ENCODE measurements around the gene PFN2. TPM values are rescaled to one million over a fixed set of nuclear protein-coding genes. Genes with fewer than 3 reads are reported as not detected.
"Not testable (repeated sequence)": the region's sequence is repeated elsewhere in the genome, so short reads cannot be mapped to it uniquely, and the experiment has no call there.

Gene PFN2
- total RNA-seq, 1 donor from 2014 or later, result 51.0 TPM

GRCh38 chr3:149967086-149967685 lies 3.5 kb downstream of the PFN2 start:
- no peak for ATAC-seq

GRCh38 chr3:149965278-149965677 lies 5.4 kb downstream of the PFN2 start:
- no peak for ATAC-seq

- ATAC-seq, result no peak
Observed at GRCh38 chr3:149964291-149964690, 6.4 kb downstream of the PFN2 start.

GRCh38 chr3:149963485-149963884 lies 7.2 kb downstream of the PFN2 start:
- ATAC-seq, result no peak

- ATAC-seq, result no peak
Observed at GRCh38 chr3:149959443-149959842, 11.3 kb downstream of the PFN2 start.

GRCh38 chr3:149958171-149958796 lies 12.4 kb downstream of the PFN2 start:
- ATAC-seq, result peak; percentile 94

- no peak for ATAC-seq
Observed at GRCh38 chr3:149957361-149958125, 13.2 kb downstream of the PFN2 start.

- no peak for ATAC-seq
Observed at GRCh38 chr3:149955449-149955848, 15.2 kb downstream of the PFN2 start.

- ATAC-seq, result no peak
Observed at GRCh38 chr3:149954812-149955211, 15.9 kb downstream of the PFN2 start.

GRCh38 chr3:149949181-149949580 lies 21.5 kb downstream of the PFN2 start:
- no peak for ATAC-seq

- ATAC-seq, result no peak
Observed at GRCh38 chr3:149947231-149947630, 23.5 kb downstream of the PFN2 start.

- not testable (repeated sequence) for ATAC-seq
Observed at GRCh38 chr3:149943966-149944365, 26.7 kb downstream of the PFN2 start.

- ATAC-seq, result no peak
Observed at GRCh38 chr3:149942409-149942808, 28.3 kb downstream of the PFN2 start.

- no peak for ATAC-seq
Observed at GRCh38 chr3:149941946-149942345, 28.7 kb downstream of the PFN2 start.

GRCh38 chr3:149941186-149941585 lies 29.5 kb downstream of the PFN2 start:
- no peak for ATAC-seq

- not testable (repeated sequence) for ATAC-seq
Observed at GRCh38 chr3:149938392-149939055, 32.2 kb downstream of the PFN2 start.

GRCh38 chr3:149936812-149937230 lies 33.9 kb downstream of the PFN2 start:
- peak; percentile 55 for ATAC-seq

GRCh38 chr3:149934524-149934923 lies 36.2 kb downstream of the PFN2 start:
- ATAC-seq, result no peak

- no peak for ATAC-seq
Observed at GRCh38 chr3:149933858-149934257, 36.8 kb downstream of the PFN2 start.

GRCh38 chr3:149933008-149933407 lies 37.7 kb downstream of the PFN2 start:
- no peak for ATAC-seq

GRCh38 chr3:149920119-149920518 lies 50.6 kb downstream of the PFN2 start:
- ATAC-seq, result no peak

GRCh38 chr3:149919509-149919908 lies 51.2 kb downstream of the PFN2 start:
- ATAC-seq, result no peak

- no peak for ATAC-seq
Observed at GRCh38 chr3:149917124-149917667, 53.5 kb downstream of the PFN2 start.

All from esophagus mucosa (tissue), 1 donor.